ENCODE results near the gene CPT1A. TPM values are rescaled to one million over a fixed set of nuclear protein-coding genes. Genes with fewer than 3 reads are reported as not detected.

CPT1A gene
- total RNA-seq, 2 experiments from 2014 or later: 11.3 to 13.2 TPM

DNA sequence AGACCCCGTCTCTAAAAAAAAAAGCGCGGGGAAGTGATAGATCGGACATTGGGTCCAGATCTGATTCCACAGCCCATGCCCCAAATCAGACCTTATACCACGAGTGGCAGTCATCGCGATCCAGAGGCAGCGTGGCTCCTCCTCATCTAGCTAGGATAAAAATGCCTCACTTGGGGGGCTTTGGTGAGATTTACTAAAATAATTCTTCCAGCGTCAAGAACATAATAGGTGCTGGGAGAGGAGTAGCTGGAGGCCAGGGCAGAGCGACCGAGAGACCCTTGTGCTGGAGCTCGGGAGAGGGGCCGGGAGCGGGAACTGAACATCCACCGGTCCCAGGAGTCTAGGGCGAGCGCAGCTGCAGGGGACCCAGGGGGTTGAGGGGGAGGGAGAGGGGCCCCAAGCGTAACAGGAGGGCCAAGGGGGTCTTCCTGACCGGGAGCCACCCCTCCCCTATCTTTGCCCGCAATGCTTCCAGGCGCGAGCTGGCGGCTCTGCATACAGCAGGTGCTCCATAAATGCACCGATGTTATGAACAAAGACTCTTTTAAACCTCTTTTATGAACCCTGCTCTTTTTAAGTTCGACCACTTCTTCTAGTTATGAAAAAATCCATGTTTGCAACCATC lies 823 bp upstream of the CPT1A start:
- CTCF ChIA-PET: interaction anchor here (0.8 to 3.7 kb wide), 6 partner anchors 11 to 92 kb away, joined by 3 to 42 read pairs (median 6); no protein-coding TSS in a partner anchor
- intact Hi-C loops (cut with DNase I, micrococcal nuclease): loop anchor here (1.0 to 10.0 kb wide), 9 partner anchors 17 to 378 kb away; partner anchors contain the start of genes IGHMBP2 (in 2 of the 2), MRPL21 (in 2 of the 2), TESMIN (in 2 of the 2) and PPP6R3 (in 1 of the 2)
- TF ChIP-seq, protein P1, sequence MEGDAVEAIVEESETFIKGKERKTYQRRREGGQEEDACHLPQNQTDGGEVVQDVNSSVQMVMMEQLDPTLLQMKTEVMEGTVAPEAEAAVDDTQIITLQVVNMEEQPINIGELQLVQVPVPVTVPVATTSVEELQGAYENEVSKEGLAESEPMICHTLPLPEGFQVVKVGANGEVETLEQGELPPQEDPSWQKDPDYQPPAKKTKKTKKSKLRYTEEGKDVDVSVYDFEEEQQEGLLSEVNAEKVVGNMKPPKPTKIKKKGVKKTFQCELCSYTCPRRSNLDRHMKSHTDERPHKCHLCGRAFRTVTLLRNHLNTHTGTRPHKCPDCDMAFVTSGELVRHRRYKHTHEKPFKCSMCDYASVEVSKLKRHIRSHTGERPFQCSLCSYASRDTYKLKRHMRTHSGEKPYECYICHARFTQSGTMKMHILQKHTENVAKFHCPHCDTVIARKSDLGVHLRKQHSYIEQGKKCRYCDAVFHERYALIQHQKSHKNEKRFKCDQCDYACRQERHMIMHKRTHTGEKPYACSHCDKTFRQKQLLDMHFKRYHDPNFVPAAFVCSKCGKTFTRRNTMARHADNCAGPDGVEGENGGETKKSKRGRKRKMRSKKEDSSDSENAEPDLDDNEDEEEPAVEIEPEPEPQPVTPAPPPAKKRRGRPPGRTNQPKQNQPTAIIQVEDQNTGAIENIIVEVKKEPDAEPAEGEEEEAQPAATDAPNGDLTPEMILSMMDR (IDR thresholded peaks at IDR 0.05): no peak

DNA sequence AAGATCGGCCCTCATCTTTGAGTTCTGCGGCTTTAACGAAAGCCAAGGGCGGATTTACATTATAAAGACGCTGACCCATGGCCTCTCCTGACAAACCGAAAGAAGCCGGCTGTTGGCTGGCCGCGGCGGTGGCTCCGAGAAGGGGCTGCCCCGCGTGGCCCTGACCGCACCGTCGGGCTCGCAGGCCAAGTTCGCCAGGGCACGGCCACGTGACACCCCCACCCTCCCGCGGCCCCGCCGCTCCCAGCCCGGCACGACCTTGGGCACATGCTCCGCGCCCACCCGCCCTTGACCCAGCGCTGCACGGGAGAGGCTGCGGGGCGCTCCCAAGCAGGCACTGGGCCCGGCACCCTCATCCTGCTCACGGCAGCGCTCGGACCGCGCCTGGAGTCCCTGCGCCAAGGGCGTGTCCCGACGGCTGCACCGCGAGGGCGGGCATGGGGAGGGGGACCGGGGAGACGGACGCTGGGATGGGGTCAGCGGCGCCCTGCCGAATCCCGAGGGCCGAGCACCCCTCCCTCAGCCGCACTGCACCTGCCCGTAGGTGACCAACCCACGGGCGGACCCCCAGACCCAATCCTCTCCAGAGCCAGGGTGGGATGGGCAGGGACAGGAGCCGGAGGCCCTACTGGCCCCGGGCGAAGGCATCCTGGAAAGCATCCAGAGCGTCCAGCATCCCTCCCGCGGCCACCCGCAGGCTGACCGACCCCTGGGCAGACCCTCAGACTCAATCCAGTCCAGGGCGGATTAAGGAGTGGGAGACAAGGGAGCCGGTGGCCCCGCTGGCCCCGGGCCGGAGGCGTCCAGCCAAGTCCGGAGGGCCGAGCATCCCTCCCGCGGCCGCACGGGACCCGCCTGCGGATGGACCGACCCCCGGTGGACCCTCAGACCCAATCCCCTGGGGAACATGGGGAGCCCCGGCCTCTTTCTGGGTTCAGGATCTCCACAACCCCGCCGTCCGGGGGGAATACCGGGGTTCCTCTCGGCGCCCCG lies 759 bp downstream of the CPT1A start:
- peak overlapping the region; percentile 82 to 88 for H3K27ac ChIP-seq (ENCODE audit: low read depth in 1 of 2, low read length in 2 of 2)
- intact Hi-C loops (cut with DNase I, micrococcal nuclease): loop anchor here (5.0 to 10.0 kb wide), 7 partner anchors 34 to 376 kb away; partner anchors contain the start of genes IGHMBP2 (in 2 of the 2), MRPL21 (in 2 of the 2), PPP6R3 (in 1 of the 2) and TESMIN (in 1 of the 2)
- H3K36me3 ChIP-seq (ENCODE audit: insufficient read depth, low read length): no peaks in the 10 kb centered on the region
- peaks cover 5% of the 10 kb centered on the region for H3K36me3 Mint-ChIP-seq (ENCODE audit: low read depth)
- H3K9me3 ChIP-seq (ENCODE audit: control insufficient read depth in 1 of 2, insufficient read depth in 1 of 2, low read length in 2 of 2): no peaks in the 10 kb centered on the region
- H3K27me3 ChIP-seq (ENCODE audit: control insufficient read depth in 1 of 2, insufficient read depth in 2 of 2, low read length in 2 of 2): no peaks in the 10 kb centered on the region
- no peaks in the 10 kb centered on the region for H3K9me3 Mint-ChIP-seq
- TF ChIP-seq, protein P1 (IDR thresholded peaks at IDR 0.05): no peak
- ATAC-seq (ENCODE audit: poor library complexity): no peak
- POLR2A ChIA-PET: no interaction called here
- CTCF ChIA-PET: interaction anchor here (0.6 kb wide), 1 partner anchor 17 kb away, joined by 3 read pairs; no protein-coding TSS in a partner anchor
- peak overlapping the region; percentile 74 for H3K4me3 ChIP-seq (ENCODE audit: low read length)
- H3K4me3 Mint-ChIP-seq: peak overlapping the region; percentile 95
- peaks cover 65% of the 10 kb centered on the region for H3K4me1 Mint-ChIP-seq (ENCODE audit: low read depth)
- peak in 5 of 14 experiments; percentile 27 to 57 (median 48) for DNase-seq
- peaks cover 78% of the 10 kb centered on the region for H3K4me1 ChIP-seq (ENCODE audit: insufficient read depth, low read length)
- no peaks in the 10 kb centered on the region for H3K27me3 Mint-ChIP-seq
- peak overlapping the region; percentile 92 for H3K27ac Mint-ChIP-seq

More for the DNA sequence above, 823 bp upstream of the CPT1A start:
- Histone ChIP-seq H3K27ac (ENCODE audit: low read depth in 1 of 2, low read length in 2 of 2) (peak overlapping the region in 1 of 2 donors; percentile 51), H3K36me3 (ENCODE audit: insufficient read depth, low read length) (no peaks in the 10 kb centered on the region), H3K4me1 (ENCODE audit: insufficient read depth, low read length) (peaks cover 64% of the 10 kb centered on the region), H3K27me3 (ENCODE audit: control insufficient read depth in 1 of 2, insufficient read depth in 2 of 2, low read length in 2 of 2) (no peaks in the 10 kb centered on the region), H3K9me3 (ENCODE audit: control insufficient read depth in 1 of 2, insufficient read depth in 1 of 2, low read length in 2 of 2) (no peaks in the 10 kb centered on the region), H3K4me3 (ENCODE audit: low read length) (peak overlapping the region; percentile 61)
- no peaks in the 10 kb centered on the region for H3K27me3 Mint-ChIP-seq
- peaks cover 5% of the 10 kb centered on the region for H3K36me3 Mint-ChIP-seq (ENCODE audit: low read depth)
- H3K9me3 Mint-ChIP-seq: no peaks in the 10 kb centered on the region
- peak overlapping the region; percentile 70 for H3K27ac Mint-ChIP-seq
- POLR2A ChIA-PET: interaction anchor here (0.9 to 1.7 kb wide), 8 partner anchors 12 to 206 kb away, joined by 3 to 8 read pairs (median 4); partner anchors contain the start of genes TESMIN and TPCN2
- peak overlapping the region; percentile 91 for H3K4me3 Mint-ChIP-seq
- ATAC-seq (ENCODE audit: poor library complexity) (no peak), DNase-seq (no peak)
- H3K4me1 Mint-ChIP-seq (ENCODE audit: low read depth): peaks cover 55% of the 10 kb centered on the region
